Nephron (organoid): ENCODE measurements around the gene PARVA.

Experiments used
- H3K27ac Mint-ChIP-seq, 3 experiments: 2 replicates each; pipeline ENCODE4 v1.8.0; 2020; ENCODE audit warnings: mixed read lengths in 3 of 3, mild to moderate bottlenecking in 2 of 3, moderate library complexity in 1 of 3
- H3K27me3 Mint-ChIP-seq: 2 replicates; pipeline ENCODE4 v1.8.0; 2021; ENCODE audit warnings: low read depth, mild to moderate bottlenecking, moderate library complexity, mixed read lengths
- H3K36me3 Mint-ChIP-seq: 2 replicates; pipeline ENCODE4 v1.8.0; 2020; ENCODE audit warnings: low read depth, mixed read lengths
- H3K4me1 Mint-ChIP-seq: 2 replicates; pipeline ENCODE4 v1.8.0; 2020; ENCODE audit warnings: mixed read lengths
- H3K4me3 Mint-ChIP-seq, 3 experiments: 2 replicates each; pipeline ENCODE4 v1.8.0; 2020; ENCODE audit warnings: mild to moderate bottlenecking in 3 of 3, mixed read lengths in 3 of 3, moderate library complexity in 2 of 3
- H3K9me3 Mint-ChIP-seq: 2 replicates; pipeline ENCODE4 v1.8.0; 2020; ENCODE audit warnings: mixed read lengths
- TF ChIP-seq, protein P1 (sequence below), 3 experiments: fragments of 200-600 bp; sonication (generic); IDR thresholded peaks; one replicate each; pipeline ENCODE4 v1.5.0; 2021; ENCODE audit warnings: antibody characterized with exemption in 3 of 3; ENCODE audit not compliant: unreplicated experiment in 3 of 3

The PARVA gene

DNA sequence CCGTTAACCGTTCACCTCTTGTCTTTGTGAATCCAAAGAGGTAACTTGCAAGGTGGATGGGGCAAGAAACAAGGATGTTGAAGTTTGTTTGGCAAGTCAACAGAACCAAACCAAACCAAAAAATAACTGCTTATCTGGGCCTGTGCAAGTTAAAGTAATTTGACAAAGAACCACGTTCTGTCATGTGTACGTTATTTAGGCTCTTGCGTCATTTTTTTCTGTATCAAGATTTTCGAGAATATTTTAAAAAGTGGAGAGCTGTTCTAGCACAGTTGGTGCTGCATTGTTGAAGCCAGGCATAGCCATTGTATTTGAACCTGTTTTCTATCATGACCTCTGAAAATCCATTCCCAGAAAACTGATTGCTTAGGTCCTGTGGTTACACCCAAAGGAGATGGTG is 55.1 kb downstream of the PARVA start:
- H3K27ac Mint-ChIP-seq: peak overlapping the region; percentile 42 to 92 (median 90)
- H3K4me3 Mint-ChIP-seq: no peak overlapping the region
- peaks cover 65% of the 10 kb centered on the region for H3K4me1 Mint-ChIP-seq

DNA sequence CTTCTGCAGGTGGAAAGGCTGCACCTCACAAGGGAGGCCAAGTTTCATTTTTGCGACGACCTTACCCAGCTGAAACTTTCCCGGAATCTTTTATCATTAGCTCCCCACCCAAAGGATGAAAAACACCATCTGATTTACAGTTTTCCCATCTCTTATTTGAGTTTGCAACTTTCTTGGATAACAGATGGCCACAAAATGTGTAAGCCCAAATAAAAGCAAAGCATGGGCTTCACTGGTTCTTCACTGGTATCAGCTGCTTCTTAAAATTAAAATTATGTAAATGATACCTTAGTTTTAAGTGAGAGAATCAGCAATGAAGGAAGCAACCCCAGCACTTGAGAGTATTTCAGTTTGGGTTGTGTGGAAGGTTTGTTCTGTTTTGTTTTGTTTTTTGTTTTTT is 55.8 kb downstream of the PARVA start:
- peaks cover 12% of the 10 kb centered on the region for H3K36me3 Mint-ChIP-seq
- H3K9me3 Mint-ChIP-seq: no peaks in the 10 kb centered on the region
- H3K27me3 Mint-ChIP-seq: no peaks in the 10 kb centered on the region
- H3K4me1 Mint-ChIP-seq: peaks cover 62% of the 10 kb centered on the region
- H3K4me3 Mint-ChIP-seq: peak overlapping the region in 2 of 3 experiments; percentile 26 to 72
- H3K27ac Mint-ChIP-seq: peak overlapping the region; percentile 87 to 92 (median 90)
- TF ChIP-seq, protein P1, sequence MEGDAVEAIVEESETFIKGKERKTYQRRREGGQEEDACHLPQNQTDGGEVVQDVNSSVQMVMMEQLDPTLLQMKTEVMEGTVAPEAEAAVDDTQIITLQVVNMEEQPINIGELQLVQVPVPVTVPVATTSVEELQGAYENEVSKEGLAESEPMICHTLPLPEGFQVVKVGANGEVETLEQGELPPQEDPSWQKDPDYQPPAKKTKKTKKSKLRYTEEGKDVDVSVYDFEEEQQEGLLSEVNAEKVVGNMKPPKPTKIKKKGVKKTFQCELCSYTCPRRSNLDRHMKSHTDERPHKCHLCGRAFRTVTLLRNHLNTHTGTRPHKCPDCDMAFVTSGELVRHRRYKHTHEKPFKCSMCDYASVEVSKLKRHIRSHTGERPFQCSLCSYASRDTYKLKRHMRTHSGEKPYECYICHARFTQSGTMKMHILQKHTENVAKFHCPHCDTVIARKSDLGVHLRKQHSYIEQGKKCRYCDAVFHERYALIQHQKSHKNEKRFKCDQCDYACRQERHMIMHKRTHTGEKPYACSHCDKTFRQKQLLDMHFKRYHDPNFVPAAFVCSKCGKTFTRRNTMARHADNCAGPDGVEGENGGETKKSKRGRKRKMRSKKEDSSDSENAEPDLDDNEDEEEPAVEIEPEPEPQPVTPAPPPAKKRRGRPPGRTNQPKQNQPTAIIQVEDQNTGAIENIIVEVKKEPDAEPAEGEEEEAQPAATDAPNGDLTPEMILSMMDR (IDR thresholded peaks at IDR 0.05; ENCODE audit: unreplicated experiment in 3 of 3): no peak

More for the DNA sequence above, 55.1 kb downstream of the PARVA start:
- peaks cover 10% of the 10 kb centered on the region for H3K36me3 Mint-ChIP-seq
- TF ChIP-seq, protein P1 (IDR thresholded peaks at IDR 0.05; ENCODE audit: unreplicated experiment in 3 of 3): no peak
- no peaks in the 10 kb centered on the region for H3K9me3 Mint-ChIP-seq
- no peaks in the 10 kb centered on the region for H3K27me3 Mint-ChIP-seq

DNA sequence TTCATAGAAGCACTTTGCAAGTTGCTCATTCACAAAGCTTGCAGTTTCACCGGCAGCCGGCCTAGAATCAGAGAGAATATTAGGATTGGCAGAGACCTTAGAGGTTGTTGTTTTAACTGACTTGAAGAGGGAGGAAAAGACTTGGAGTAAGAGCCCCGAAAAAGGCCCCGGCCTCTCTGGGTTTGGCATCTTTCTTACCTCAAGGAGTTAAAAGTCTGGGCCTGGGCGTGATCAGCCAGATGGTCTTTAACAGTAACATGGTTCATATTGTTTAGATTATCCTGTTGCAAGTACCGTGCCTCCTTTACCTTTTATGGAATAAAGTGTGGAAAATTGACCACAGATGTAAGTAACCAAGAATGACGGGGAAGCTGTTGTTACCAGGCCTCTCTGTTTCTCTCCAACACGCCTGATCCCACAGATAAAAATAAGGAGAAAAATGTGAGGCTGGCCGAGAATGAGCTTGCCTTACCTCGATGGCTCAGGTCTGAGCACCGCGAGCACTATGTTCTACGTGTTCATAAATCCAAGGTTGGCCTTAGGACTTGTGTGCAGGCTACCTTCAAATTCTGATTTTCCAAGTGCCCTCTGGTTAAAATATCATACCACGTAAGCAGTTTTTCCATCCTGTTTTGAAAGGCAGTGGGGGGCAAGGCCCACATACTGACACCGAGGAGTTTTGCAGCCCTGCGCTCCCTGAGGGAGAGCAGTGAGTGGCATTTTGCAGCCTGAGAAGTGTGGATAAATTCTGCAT is 56.4 kb downstream of the PARVA start:
- Mint-ChIP-seq H3K27ac (peak overlapping the region; percentile 87 to 92 (median 90)), H3K27me3 (no peaks in the 10 kb centered on the region), H3K4me3 (peak overlapping the region in 2 of 3 experiments; percentile 26 to 72), H3K9me3 (no peaks in the 10 kb centered on the region), H3K36me3 (peaks cover 12% of the 10 kb centered on the region), H3K4me1 (peaks cover 61% of the 10 kb centered on the region)
- TF ChIP-seq, protein P1 (IDR thresholded peaks at IDR 0.05; ENCODE audit: unreplicated experiment in 3 of 3): no peak

DNA sequence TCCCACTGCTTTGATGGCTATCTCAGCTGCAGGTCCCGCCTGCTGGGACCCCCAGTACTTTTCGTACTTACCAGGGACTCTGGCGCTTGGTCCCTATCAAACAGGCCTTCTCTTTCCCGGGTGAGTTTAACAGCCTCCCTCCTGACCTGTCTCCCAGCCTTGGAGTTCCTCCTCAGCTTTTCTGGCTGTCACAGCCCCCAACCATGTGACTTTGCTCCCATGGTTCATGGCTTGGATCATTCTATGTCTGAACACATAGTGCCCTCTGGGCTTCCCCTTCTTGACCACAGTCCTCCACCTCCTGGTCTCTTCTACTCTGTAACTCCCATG is 56.9 kb downstream of the PARVA start:
- H3K4me1 Mint-ChIP-seq: peaks cover 61% of the 10 kb centered on the region
- peaks cover 12% of the 10 kb centered on the region for H3K36me3 Mint-ChIP-seq
- peak overlapping the region; percentile 25 to 73 (median 35) for H3K4me3 Mint-ChIP-seq
- H3K27ac Mint-ChIP-seq: peak overlapping the region; percentile 87 to 92 (median 90)
- H3K27me3 Mint-ChIP-seq: no peaks in the 10 kb centered on the region
- TF ChIP-seq, protein P1 (IDR thresholded peaks at IDR 0.05; ENCODE audit: unreplicated experiment in 3 of 3): no peak
- H3K9me3 Mint-ChIP-seq: no peaks in the 10 kb centered on the region

DNA sequence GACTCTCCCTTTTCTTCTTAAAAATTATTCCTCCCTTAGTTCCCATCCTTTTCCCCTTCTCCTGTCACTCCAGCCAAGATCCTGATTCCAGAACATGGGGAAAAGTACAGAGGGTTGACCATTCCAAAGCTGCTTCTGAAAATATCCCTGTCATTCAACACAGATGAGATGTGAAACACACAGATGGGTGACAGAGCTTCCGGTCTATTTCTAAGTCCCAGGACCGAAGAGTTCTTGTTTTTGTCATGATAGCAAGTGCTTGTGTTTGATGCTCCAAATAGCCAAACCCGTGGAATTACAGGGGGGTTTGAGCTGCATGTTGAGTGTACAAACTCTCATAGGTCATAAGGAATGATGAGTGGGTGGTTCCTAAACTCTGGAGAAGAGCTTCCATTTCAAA is 57.9 kb downstream of the PARVA start:
- H3K27me3 Mint-ChIP-seq: no peaks in the 10 kb centered on the region
- H3K36me3 Mint-ChIP-seq: peaks cover 19% of the 10 kb centered on the region
- H3K9me3 Mint-ChIP-seq: no peaks in the 10 kb centered on the region
- peak overlapping the region in 2 of 3 experiments; percentile 29 to 73 for H3K4me3 Mint-ChIP-seq
- peaks cover 60% of the 10 kb centered on the region for H3K4me1 Mint-ChIP-seq
- TF ChIP-seq, protein P1 (IDR thresholded peaks at IDR 0.05; ENCODE audit: unreplicated experiment in 3 of 3): no peak
- H3K27ac Mint-ChIP-seq: peak overlapping the region; percentile 87 to 92 (median 90)

DNA sequence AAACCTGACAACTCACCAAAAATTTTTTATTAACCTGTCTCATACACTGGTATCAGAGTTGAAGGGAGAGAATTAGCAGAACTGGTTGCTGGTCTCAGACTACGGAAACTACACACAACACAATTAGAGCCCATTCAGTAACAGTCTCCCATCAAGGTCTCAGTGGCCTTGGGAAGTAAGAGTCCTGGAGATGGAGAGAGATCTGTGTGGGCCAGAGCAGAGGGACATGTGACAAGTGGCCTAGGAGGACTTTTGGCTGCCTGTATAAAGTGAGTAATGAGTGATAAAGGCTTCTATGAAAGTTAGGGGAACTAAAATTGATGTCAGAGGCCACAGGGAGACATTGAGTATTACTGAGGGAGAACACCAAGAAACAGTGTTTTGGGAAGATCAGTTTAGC is 58.9 kb downstream of the PARVA start:
- H3K4me3 Mint-ChIP-seq: no peak overlapping the region
- H3K27ac Mint-ChIP-seq: peak overlapping the region in 1 of 3 experiments; percentile 9
- H3K36me3 Mint-ChIP-seq: peaks cover 26% of the 10 kb centered on the region
- TF ChIP-seq, protein P1 (IDR thresholded peaks at IDR 0.05; ENCODE audit: unreplicated experiment in 3 of 3): no peak
- H3K27me3 Mint-ChIP-seq: no peaks in the 10 kb centered on the region
- H3K9me3 Mint-ChIP-seq: peaks cover 5% of the 10 kb centered on the region
- H3K4me1 Mint-ChIP-seq: peaks cover 54% of the 10 kb centered on the region
